Neural crest cell (in vitro differentiated cells): ENCODE data around the gene LRRC55. TPM values are rescaled to one million over a fixed set of nuclear protein-coding genes. Genes with fewer than 3 reads are reported as not detected.

Experiments used
- DNase-seq: peaks from one replicate; pipeline ENCODE4 v3.0.0; 2021; ENCODE audit warnings: low read depth, mixed read lengths, low spot score
- H3K27ac Mint-ChIP-seq: one replicate; pipeline ENCODE4 v1.8.0; 2021; ENCODE audit warnings: mild to moderate bottlenecking, mixed read lengths; ENCODE audit not compliant: unreplicated experiment
- H3K27me3 Mint-ChIP-seq: 2 replicates; pipeline ENCODE4 v1.8.0; 2021; ENCODE audit warnings: low read depth, mild to moderate bottlenecking, mixed read lengths
- H3K36me3 Mint-ChIP-seq: 2 replicates; pipeline ENCODE4 v1.8.0; 2021; ENCODE audit warnings: low read depth, mild to moderate bottlenecking, mixed read lengths
- H3K4me1 Mint-ChIP-seq: 2 replicates; pipeline ENCODE4 v1.8.0; 2021; ENCODE audit warnings: mixed read lengths
- H3K4me3 Mint-ChIP-seq: one replicate; pipeline ENCODE4 v1.8.0; 2021; ENCODE audit warnings: mild to moderate bottlenecking, mixed read lengths
- H3K9me3 Mint-ChIP-seq: 2 replicates; pipeline ENCODE4 v1.8.0; 2021; ENCODE audit warnings: mixed read lengths
- total RNA-seq: library from RNA; stranded (reverse); gene quantifications from 2 replicates; pipeline ENCODE4 v1.2.1, GENCODE V29; 2021
- TF ChIP-seq, protein P1 (sequence below): fragments of 200-600 bp; sonication (generic); conservative IDR thresholded peaks from 2 replicates; pipeline ENCODE4 v1.5.0; 2021; ENCODE audit warnings: antibody characterized with exemption, mild to moderate bottlenecking

LRRC55 gene
- total RNA-seq, 1 donor from 2014 or later, result 6.4 TPM

DNA sequence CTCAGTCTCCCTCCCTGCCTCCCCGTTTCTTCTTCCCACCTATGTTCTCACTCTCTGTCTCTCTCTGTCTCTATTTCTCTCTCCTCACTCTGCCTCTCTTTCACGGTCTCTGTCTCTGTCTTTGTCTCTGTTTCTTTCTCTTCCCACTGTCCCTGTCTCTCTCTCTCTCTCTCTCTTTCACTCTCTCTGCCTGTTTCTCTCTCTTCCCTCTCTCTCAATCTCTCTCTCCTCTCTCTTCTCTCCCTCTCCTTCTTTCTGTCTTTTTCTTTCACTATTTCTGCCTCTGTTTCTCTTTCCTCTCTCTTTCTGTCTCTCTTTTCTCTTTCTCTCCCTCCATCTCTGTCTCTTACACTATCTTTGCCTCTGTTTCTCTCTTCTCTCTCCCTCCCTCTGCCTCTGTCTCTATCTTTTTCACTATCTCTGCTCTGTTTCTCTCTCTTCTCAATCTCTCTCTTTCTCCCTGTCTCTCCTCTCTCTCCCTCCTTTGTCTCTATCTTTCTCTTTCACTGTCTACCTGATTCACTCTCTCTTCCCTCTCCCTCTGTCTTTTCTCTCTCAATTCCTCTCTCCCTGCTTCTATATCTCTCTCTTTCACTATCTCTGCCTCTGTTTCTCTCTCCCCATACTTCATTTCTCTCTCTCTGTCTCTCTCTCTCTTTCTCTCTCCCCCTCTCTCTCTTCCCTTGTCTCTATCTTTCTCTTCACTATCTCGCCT is 49.9 kb downstream of the LRRC55 start:
- Mint-ChIP-seq H3K4me3 (no peak overlapping the region), H3K9me3 (no peaks in the 10 kb centered on the region), H3K27ac (peak overlapping the region; percentile 22), H3K36me3 (no peaks in the 10 kb centered on the region), H3K27me3 (peaks cover 40% of the 10 kb centered on the region), H3K4me1 (peaks cover 21% of the 10 kb centered on the region)
- TF ChIP-seq, protein P1, sequence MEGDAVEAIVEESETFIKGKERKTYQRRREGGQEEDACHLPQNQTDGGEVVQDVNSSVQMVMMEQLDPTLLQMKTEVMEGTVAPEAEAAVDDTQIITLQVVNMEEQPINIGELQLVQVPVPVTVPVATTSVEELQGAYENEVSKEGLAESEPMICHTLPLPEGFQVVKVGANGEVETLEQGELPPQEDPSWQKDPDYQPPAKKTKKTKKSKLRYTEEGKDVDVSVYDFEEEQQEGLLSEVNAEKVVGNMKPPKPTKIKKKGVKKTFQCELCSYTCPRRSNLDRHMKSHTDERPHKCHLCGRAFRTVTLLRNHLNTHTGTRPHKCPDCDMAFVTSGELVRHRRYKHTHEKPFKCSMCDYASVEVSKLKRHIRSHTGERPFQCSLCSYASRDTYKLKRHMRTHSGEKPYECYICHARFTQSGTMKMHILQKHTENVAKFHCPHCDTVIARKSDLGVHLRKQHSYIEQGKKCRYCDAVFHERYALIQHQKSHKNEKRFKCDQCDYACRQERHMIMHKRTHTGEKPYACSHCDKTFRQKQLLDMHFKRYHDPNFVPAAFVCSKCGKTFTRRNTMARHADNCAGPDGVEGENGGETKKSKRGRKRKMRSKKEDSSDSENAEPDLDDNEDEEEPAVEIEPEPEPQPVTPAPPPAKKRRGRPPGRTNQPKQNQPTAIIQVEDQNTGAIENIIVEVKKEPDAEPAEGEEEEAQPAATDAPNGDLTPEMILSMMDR, result no peak
- no peak for DNase-seq

DNA sequence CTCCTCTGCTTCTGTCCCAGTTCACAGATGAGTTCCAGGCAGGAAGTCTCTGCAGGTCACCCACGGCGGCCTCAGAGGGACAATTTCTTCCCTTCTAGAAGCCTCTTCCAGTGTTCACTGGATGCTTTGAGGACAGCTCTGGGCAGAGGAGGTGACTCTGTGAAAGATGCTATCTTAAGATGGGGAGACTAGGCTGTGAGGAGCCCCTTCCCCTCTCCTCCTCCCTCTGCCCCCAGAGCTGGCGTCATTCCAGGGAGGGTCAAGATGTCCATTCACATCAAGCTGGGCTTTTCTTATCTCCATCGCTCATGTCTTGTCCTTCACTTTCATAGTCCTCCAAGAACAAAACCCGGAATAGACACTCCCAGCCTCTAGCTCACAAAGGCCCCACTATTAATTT is 51.9 kb downstream of the LRRC55 start:
- TF ChIP-seq, protein P1, result no peak
- Mint-ChIP-seq H3K9me3 (no peaks in the 10 kb centered on the region), H3K36me3 (no peaks in the 10 kb centered on the region), H3K27ac (no peak overlapping the region), H3K4me3 (no peak overlapping the region), H3K27me3 (peaks cover 38% of the 10 kb centered on the region), H3K4me1 (peaks cover 31% of the 10 kb centered on the region)
- DNase-seq, result no peak

DNA sequence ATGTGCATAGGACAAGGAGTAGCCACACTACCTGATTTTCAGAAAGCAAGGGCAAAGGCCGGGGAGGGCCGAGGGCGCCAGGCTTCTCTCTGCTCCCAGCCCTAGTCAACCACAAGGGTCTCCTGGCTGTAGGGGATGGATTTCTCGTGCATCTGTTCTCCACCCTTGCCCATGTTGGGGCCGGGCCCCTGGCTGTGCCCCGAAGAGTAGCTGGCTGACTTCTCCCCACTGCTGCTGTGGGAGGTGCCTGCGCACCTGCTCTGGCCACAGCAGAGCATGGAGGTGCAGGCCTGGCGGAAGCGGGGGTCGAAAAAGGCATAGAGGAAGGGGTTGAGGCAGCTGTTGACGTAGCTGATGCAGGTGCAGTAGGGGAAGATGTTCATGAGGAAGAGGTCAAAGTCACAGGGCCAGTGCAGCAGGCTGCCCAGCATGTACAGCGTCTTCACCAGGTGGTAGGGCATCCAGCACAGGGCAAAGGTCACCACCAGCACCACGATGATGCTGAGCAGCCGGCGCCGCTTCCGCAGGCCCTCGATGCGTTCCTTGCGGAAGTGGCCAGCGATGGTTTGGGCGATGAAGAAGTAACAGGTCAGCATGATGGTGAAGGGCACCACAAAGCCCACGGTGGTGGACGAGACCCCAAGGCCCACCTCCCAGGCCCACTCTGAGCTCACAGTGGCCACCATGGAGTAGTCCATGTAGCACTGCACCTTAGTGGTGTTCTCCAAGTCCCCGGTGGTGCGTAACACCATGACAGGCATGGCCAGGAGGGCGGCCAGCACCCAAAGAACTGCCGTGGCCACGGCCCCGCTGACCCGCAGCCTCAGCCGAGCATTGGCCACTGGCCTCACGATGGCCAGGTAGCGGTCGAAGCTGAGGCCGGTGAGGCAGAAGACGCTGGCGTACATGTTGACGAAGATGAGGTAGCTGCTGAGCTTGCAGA is 54.3 kb downstream of the LRRC55 start:
- H3K4me3 Mint-ChIP-seq, result no peak overlapping the region
- TF ChIP-seq, protein P1, result no peak
- H3K36me3 Mint-ChIP-seq, result no peaks in the 10 kb centered on the region
- H3K27ac Mint-ChIP-seq, result no peak overlapping the region
- DNase-seq, result no peak
- H3K9me3 Mint-ChIP-seq, result no peaks in the 10 kb centered on the region
- H3K27me3 Mint-ChIP-seq, result peaks cover 31% of the 10 kb centered on the region
- H3K4me1 Mint-ChIP-seq, result peaks cover 36% of the 10 kb centered on the region

- no peak within 1 kb of the TSS for H3K4me3 Mint-ChIP-seq
- TF ChIP-seq, protein P1, result no peak
- peak within 1 kb of the TSS; percentile 65 for H3K27ac Mint-ChIP-seq
- peaks cover 23% of the 10 kb centered on the region for H3K27me3 Mint-ChIP-seq
- no peak for DNase-seq
- H3K4me1 Mint-ChIP-seq, result peaks cover 36% of the 10 kb centered on the region
- no peaks in the 10 kb centered on the region for H3K36me3 Mint-ChIP-seq
- no peaks in the 10 kb centered on the region for H3K9me3 Mint-ChIP-seq
Measured at GRCh38 chr11:57237204-57237681, 55.5 kb downstream of the LRRC55 start, which contains the start of gene APLNR. TSS of gene APLNR (minus strand) at chr11:57237250. CDS start at chr11:57237004, 246 bp downstream.

GRCh38 chr11:57239348-57239747 is 57.6 kb downstream of the LRRC55 start:
- Mint-ChIP-seq H3K4me1 (peaks cover 42% of the 10 kb centered on the region), H3K27me3 (peaks cover 7% of the 10 kb centered on the region)
- TF ChIP-seq, protein P1, result no peak

More at GRCh38 chr11:57239348-57239747, 57.6 kb downstream of the LRRC55 start:
- DNase-seq, result no peak
- no peak overlapping the region for H3K4me3 Mint-ChIP-seq
- no peaks in the 10 kb centered on the region for H3K9me3 Mint-ChIP-seq
- no peaks in the 10 kb centered on the region for H3K36me3 Mint-ChIP-seq
- no peak overlapping the region for H3K27ac Mint-ChIP-seq
